ENCODE measurements around the gene TYSND1. TPM values are rescaled to one million over a fixed set of nuclear protein-coding genes. Genes with fewer than 3 reads are reported as not detected.

TYSND1 gene
- total and polyA plus RNA-seq, 7 experiments from 2014 or later, result 13.8 to 35.9 (median 21.0) TPM

Other genes starting within 250 kb of the TYSND1 start
- gene MACROH2A2, start 93.9 kb downstream of the TYSND1 start, total RNA-seq, result 1 to 10 TPM; 3.1 to 6.0 (median 4.2) TPM
- gene MACROH2A2, start 93.9 kb downstream of the TYSND1 start, polyA plus RNA-seq, result 1 to 10 TPM; 3.8 to 4.6 TPM
- 1 to 10 TPM; 3.0 to 5.5 (median 3.2) TPM for gene AIFM2, start 13.9 kb downstream of the TYSND1 start, total RNA-seq
- gene AIFM2, start 13.9 kb downstream of the TYSND1 start, polyA plus RNA-seq, result 1 to 10 TPM in 1 of 2 donors, under 1 TPM in 1; 0.91 to 2.9 TPM
- gene SAR1A, start 23.8 kb upstream of the TYSND1 start, total RNA-seq, result 100 to 1,000 TPM in 3 of 5 experiments, 10 to 100 TPM in 2; 81.6 to 124 (median 119) TPM
- 10 to 100 TPM; 14.2 to 17.8 TPM for gene SAR1A, start 23.8 kb upstream of the TYSND1 start, polyA plus RNA-seq
- 100 to 1,000 TPM in 1 of 5 experiments, 10 to 100 TPM in 4; 51.9 to 175 (median 69.6) TPM for gene PPA1, start 86.7 kb upstream of the TYSND1 start, total RNA-seq
- gene PPA1, start 86.7 kb upstream of the TYSND1 start, polyA plus RNA-seq, result 100 to 1,000 TPM; 153 to 179 TPM
- gene NPFFR1, start 137.3 kb upstream of the TYSND1 start, total RNA-seq, result under 1 TPM in 1 of 5 experiments, not detected in 4; 0.05 TPM
- gene NPFFR1, start 137.3 kb upstream of the TYSND1 start, polyA plus RNA-seq, result not detected
- gene LRRC20, start 235.9 kb upstream of the TYSND1 start, total RNA-seq, result 1 to 10 TPM; 3.0 to 9.6 (median 3.3) TPM
- gene LRRC20, start 235.9 kb upstream of the TYSND1 start, polyA plus RNA-seq, result 1 to 10 TPM; 3.5 to 3.8 TPM